ENCODE data around the gene DOCK9.

Gene DOCK9

DNA sequence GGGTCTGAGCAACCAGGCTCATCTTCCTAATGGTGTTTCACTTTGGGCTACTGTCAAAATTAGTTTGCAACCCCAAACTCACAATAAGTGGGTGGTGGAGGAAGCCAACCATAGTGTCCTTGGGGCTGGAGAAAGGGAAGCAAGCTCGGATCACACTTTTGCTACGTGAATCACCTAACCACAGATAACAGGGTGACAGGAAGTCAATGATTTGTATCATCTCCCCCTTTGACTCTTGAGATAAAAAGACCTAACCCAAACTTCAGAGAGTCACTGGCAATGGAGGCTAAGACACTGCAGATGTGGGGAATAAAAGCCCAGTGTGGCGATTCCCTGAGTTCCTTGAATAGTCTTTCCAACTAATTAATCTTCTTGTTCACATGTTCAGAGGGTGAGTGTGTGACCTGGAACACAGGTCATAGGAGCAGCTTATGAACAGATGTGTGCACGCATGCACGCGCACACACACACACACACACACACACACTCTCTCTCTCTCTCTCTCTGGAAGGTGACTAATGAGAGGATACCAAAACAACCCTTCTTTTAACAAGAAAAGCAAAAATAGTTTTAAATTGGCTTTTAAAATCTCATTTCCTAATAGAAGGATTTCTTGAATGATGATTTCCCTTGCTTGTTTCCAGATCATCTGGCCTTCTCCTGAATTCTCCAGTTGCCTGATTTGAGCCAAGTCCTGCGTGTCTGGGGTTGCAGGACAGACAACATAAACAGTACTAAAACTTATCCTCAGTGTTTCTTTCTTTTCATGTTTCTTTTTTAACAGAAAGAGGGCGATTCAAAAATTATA lies 21.2 kb upstream of the DOCK9 start:
- no peak for DNase-seq (ENCODE audit: low read depth in 2 of 2, low spot score in 1 of 2)

DNA sequence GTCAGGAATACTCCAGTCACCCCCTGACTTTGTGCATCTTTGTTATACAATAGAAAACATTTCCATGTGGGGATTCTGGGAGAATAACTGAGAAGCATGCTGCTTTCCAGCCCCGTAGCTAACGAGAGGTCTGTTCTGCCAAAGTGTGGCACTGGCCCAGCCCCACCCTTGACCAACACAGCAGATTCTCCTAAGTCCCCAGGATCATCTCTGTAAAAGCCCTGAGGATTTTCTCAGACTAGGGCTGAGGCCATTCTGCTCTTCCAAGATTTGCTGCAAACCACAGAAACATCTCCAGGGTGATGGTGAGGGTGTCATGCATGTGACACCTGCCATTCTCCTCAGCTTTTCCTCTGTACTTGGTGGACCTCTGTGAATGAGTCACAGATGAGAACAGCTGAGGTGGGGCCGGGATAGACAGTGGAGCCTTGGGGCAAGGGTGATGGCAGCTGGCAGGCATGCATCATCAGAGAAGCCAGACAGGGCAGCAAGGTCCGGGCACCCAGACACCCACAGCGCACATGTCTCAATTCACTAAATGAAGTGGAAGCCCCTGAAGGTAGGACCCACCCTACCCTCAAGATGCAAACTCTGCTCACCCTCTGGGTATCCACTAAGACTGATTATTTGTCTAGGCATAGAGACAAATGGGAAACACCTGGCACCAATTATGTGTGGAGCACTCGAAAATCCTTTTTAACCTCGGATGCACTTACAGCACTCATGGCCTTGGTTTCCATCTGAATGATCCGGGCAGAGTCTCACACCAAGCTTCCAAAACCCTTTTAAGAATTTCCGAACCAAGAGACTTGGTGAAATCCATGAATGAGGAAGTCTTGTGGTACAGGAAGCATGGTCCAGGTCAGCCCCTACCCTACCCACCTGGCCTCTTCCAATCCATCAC lies 20.1 kb upstream of the DOCK9 start:
- no peak for DNase-seq (ENCODE audit: low read depth in 2 of 2, low spot score in 1 of 2)

DNA sequence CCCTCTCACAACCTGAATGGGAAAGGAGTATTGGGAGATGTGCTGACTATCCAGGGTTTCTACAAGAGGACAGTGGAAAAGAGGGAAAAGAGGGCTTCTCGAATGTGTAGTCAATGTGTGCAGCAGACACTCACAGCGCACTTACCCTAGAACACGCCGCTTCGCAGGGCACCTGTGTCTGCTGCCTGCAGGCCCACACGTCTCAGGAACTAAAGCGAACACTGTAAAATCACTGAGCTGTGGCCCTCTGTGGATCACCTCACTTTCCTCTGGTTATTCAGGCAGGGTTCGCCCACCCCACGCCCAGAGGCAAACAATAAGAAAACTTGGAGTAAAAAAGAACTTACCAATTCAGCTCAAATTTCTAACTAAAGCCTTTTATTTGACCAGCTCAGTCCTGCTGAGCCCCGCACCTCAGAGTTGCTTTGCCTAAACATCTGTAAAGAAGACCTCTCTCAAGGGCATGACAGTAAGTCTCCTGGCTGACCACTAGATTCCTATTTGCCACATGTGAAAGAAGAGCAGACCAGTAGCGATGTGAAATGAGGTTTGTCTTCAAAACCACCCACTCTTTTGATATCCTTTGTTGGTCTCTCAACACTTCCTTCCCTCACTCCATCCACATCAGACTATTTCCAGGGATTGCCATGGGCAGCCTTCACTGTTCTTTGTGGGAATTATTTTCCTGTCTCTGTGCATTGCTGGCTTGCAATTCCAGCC lies 19.3 kb upstream of the DOCK9 start:
- no peak for DNase-seq (ENCODE audit: low read depth in 2 of 2, low spot score in 1 of 2)

DNA sequence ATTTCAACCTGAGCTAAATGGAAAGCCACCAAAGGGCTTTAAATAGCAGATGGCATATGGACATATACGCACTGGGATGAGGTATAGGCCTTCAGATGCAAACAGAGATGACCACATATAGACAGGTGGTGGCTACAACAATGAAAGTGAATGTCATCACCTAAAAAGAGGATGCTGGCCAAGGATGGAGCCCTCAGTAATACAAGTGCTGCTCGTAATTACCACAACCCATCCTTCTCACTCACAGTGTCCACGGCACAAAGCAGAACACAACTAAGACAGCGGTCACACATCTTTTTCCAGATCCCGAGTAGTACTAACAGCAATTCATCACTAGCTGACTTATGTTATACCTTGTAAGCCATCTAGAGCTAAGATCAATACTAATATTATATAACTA lies 18.2 kb upstream of the DOCK9 start:
- DNase-seq (ENCODE audit: low read depth in 2 of 2, low spot score in 1 of 2), result no peak

DNA sequence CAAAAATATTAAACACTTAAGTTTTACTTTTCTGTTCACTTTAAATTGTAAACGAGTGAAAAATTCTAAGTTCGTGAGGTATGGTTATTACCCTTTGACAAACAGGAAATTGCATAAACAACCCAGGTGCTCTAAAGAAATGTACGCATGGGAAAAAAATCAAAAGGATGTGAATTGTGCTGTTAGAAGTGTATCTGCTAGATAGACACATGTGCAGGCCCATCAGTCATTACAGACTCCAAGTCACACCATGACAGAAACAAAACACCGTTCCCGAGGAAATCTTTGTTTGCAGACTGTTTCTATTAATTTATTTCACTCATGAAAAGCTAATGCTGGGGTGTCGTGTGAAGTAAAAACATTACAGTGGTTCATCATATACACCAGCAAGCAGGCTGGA lies 17.0 kb upstream of the DOCK9 start:
- no peak for DNase-seq (ENCODE audit: low read depth in 2 of 2, low spot score in 1 of 2)

DNA sequence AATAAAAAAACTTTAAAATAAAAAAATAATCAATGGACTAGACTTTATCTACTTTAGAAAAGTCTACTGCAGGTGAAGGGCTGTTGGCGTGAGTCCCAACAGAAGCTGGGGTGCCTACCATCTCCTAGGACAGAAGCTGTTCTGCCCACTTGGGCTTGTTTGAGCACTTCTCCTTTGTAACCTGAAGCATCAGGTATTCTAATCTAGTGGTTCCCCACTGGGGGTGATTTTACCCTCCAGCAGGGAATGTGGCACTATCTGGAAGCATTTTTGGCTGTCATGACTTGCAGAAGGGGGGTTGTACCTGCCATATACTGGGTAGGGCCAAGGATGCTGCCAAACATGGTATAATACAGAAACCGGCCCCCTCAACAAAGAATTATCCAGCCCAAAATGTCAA lies 16.2 kb upstream of the DOCK9 start:
- DNase-seq (ENCODE audit: low read depth in 2 of 2, low spot score in 1 of 2), result no peak

DNA sequence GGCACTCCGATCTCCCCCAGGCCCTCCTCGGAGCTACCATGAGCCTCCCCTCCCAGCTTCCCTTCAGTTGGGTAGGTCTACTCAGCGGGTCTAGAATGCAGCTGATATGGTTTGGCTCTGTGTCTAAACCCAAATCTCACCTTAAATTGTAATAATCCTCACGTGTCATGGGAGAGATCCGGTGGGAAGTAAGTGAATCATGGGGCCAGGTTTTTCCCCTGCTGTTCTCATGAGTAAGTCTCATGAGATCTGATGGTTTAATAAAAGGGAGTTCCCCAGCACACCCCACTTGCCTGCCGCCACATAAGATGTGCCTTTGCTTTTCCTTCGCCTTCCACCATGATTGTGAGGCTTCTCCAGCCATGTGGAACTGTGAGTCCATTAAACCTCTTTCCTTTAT lies 14.5 kb upstream of the DOCK9 start:
- no peak for DNase-seq (ENCODE audit: low read depth in 2 of 2, low spot score in 1 of 2)

DNA sequence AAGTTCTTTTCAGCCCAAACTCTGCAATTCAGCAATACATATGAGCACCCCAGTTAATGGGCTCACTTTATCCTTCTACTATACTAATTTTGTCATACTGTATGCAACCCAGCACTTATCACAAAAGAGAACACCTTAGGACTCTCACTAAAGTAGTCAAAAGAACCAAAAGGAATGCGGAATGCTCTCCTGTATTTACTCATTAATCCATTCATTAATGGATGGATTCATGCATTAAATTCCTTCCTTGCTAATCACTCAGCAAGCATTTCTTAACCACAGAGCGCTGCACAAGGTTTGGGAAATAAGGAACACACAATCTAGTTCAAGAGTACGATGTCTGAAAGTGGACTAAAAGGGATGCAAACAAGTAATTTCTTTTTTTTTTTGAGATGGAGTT lies 12.8 kb upstream of the DOCK9 start:
- DNase-seq (ENCODE audit: low read depth in 2 of 2, low spot score in 1 of 2), result no peak

DNA sequence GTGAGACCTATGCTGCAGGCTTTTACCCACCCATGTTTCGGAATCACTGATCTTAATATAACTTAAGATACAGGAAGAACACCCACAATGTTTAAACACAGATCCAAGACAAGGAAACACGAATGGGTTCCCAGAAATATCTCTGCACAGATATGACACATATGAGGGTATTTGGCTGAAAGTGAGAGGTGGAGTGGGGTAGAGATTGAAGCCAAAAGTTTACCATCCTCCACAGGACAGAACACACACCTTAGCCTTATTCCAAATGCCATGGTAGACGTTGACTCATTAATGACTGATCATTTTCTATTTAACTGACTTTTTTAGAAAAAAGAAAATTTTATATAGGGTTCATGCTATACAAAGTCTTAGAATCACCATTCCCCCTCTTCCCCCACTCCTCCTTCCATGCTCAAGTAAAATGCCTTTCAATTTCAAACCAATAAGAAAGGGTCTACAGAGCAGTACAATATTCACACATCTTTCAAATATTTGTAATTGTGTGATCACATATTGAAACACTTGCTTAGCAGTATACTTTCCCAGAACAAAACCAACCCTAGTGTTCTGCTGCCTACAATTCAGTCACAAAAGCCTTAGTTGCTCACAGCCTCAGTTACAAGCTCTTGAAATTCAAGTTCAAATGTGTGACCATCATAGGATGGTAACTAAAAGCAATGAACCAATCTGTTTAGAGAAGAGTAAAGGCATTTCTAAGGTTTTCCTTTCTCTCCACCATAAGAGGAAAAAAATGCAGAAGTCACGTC lies 11.8 kb upstream of the DOCK9 start:
- no peak for DNase-seq (ENCODE audit: low read depth in 2 of 2, low spot score in 1 of 2)

DNA sequence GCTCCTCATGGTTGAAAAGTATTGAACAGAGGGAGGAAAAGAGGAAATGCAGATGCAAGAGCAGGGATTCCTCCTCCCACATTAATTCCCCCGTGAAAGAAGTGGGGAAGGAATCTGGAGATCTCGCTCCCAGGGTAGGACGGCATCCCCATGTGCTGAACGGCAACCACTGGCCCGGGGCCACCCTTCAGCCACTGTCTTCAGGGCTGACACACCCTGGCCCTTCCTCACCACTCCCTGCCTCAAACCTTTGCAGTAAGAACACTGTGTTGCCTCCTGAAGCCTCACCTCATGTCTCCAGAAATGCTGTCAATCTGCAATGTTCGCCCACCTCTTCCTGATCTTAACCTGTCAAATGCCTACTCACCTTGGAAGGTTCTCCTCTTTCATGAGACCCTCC lies 10.9 kb upstream of the DOCK9 start:
- no peak for DNase-seq (ENCODE audit: low read depth in 2 of 2, low spot score in 1 of 2)

DNA sequence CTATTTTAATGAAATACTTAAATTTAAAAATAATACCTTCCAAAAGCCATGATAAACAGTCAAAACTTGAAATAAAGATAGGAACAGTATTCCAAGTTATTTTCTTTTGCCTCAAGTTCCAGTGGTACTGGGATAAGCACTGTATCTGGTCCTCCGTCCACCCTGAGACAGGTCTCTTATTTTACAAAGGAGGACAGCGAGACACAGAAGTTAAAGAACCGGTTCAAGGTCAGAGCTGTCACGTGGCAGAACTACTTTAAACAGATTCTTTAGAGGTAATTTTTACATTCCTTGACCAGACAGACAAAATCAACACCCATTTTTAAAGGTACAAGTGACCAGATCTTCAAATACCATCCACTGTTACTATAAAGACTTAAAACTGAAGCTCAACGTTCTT lies 10.4 kb upstream of the DOCK9 start:
- DNase-seq (ENCODE audit: low read depth in 2 of 2, low spot score in 1 of 2), result no peak

DNA sequence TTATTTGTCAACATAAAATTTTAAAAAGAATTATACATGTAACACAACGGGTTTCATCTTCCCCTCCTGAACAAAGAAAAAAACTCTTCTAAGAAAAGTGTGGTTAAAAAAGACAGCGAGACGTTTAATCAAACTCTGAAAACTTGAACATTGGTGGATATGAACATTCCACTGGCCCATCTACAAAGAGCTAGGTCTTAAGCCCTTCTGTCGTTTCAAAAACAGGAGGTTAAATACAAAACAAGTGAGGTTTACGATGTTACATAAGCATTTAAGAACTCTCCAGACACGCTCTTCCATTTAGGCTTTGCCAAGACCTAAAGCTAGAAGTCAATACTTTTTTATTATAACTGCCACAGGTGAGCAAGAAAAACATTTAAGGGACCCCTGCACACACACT lies 9.4 kb upstream of the DOCK9 start:
- DNase-seq (ENCODE audit: low read depth in 2 of 2, low spot score in 1 of 2), result no peak

DNA sequence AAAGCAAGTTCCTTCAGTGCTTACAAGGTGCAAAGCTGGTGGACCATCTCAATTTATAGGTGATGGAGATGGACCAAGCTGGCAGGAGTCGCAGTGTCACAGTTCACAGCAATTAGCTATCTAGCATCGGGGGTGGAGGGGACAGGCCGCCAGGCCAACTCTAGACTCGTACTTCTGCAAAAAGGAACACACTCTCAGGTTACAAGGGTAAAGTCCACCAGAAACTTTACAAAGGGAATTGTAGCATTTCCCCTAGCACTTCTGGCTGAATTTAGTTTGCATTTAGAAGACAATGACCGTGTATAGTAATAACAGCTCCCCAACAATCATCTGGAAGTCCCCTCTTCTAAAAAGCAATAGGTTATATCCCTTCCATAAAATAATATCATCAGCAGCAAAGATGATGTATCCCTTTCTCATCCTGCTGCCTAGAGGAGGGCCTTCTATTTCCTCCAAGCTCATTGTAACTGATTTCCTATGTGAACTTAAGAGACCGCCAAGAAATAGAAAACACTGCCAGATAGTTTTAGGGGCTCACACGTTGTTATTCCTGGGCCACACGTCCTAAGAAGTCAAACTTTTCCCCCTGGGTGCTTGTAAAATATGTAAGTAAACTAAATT lies 8.5 kb upstream of the DOCK9 start:
- DNase-seq (ENCODE audit: low read depth in 2 of 2, low spot score in 1 of 2), result no peak

DNA sequence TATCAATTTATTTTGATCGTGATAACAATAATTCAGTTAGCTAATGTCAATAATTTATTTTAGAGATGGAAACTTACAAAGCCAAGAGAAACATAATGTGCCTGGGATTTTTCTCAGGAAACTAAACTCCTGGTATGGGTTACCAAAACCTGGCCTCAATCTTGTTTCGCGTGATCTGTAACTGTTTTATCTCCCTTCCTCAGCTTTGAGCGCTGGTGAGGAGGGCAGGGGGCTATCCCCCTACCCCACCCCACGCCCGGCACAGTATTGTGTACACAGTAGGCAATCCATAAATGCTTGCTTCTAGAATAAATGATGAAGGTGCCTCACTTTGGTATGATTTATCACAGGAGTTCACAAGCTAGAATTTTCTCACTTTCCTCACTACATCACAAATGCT lies 7.7 kb upstream of the DOCK9 start:
- DNase-seq (ENCODE audit: low read depth in 2 of 2, low spot score in 1 of 2), result no peak

DNA sequence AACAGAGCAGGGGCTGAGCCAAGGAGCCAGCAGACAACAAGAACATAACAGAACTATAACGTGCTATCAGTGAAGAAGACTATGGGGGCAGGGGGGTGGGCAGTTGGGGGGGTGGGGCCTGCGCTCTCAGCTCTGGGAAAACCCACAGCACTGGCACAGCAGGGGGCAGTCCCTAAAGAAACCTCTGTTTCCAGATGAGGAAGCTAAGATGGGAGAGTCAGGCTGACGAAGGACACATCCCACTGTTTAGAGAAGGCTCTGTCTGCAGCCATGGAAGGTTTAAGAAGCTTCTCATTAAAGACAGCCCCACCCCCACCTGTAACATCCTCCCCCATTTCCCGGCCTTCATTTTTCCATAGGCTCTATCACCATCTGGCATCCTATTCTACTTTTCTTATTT lies 7.1 kb upstream of the DOCK9 start:
- no peak for DNase-seq (ENCODE audit: low read depth in 2 of 2, low spot score in 1 of 2)

DNA sequence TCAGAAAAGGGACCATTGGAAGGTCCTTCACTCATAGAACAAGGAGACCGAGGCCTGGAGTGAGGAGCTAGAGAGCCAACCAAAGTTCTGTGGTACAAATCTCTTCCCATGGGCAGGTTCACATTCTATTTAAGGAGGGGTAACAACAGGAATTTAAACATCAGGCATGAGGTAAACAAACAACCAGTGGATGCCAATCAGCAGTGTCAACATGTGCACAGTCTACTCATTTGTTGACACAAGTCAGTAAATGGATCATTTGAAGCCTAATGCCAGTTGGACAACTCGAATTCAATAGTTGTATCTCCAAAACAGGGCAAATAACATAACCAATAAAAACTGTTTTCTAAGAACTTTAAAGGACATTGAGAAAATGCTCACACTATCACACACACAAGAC lies 6.3 kb upstream of the DOCK9 start:
- no peak for DNase-seq (ENCODE audit: low read depth in 2 of 2, low spot score in 1 of 2)

DNA sequence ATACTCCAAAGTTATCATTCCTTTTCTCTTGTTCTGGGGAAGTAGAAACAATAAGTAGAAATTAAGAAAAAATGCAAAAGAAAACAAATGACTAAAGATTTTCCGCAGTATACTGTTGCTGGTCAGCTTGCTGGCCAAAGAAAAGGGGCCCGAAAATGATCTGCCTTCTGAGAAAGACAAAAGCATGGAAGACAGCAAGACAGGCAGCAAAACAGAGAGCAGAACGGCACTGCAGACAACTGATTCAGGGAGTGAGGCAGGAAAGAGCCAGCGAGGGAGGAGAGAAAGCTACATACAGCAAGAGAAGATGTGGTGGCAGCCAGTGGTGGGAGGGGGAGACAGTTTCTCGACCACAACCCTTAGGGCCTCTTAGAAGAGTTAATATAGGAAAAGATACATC lies 5.3 kb upstream of the DOCK9 start:
- DNase-seq (ENCODE audit: low read depth in 2 of 2, low spot score in 1 of 2), result no peak

DNA sequence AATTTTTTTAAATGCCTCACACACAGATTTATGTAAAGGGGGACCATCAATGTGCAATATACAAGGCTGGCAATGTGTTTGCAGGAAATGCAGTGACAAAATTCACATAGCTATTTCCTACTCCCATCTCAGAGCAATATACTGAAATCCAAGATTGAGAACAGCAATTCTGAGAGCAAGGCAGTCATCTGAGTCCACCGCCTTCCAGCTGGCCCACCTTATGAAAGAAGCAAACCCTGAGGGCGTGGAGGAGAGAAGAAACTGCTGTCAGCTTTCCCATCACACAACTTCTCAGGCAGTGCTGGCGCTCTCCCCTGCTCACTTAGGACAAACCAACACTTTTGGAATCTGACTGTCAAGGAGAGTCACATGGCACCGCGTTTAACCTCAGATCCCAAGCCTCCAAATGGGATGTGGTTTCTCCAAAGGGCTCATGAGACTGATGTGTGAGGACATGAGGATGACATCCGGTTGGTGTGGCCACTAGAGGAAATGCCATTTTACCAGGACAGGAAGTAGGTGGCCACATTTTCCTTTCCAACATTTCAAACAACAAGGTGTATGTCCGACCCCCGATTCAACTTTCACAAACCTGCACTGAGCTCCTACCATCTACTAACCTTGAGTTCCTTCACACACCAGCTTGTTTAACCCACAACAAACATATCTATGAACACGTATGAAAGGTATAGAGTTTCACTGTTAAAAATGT lies 3.7 kb upstream of the DOCK9 start:
- DNase-seq (ENCODE audit: low read depth in 2 of 2, low spot score in 1 of 2), result no peak

DNA sequence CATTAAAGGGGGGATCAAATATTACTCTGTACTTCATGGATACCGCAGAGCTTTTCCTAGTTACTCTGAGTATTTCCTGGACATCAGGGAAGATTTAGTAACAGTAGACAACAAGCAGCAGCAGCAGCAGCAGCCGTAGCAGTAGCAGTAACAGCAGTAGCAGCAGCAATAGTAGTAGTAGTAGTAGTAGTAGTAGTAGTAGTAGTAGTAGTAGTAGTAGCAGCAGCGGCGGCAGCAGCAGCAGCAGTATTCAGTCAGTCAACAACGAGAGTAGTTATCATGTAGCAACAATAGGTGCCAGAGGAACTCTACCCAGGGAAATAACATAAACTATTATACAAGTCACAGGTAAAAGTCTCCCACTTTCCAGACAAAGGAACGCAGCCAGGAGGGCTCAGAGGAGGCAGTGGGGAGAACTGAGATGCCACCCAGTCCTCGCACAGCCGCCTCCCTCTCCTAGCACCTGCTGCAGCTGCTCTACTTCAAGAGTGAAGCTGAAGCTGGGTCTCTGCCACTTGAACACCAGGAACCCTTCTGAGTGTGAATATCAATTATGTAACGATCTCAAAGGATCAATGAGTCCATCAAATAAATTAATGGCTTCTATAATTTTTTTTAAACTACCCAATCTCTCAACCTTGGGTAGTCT lies 1.3 kb upstream of the DOCK9 start:
- no peak for DNase-seq (ENCODE audit: low read depth in 2 of 2, low spot score in 1 of 2)

DNA sequence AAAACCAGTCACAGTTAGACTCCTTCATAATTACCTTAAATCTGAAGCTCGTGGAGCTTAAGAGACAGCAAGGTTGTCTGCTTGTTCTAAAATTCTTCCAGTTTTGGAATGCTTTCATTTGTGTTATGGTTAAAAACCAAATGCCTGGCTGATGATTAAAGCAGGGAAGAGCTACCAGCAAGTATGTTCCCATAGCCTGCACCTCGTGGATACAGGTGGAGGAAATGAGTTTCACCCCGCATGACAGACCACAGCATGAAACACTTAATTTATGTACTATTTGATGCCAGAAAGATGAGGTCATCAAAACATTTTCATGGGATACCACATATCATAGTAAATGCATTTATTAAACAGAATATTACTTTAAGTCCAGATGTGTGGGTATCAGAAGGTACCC lies 416 bp upstream of the DOCK9 start:
- no peak for DNase-seq (ENCODE audit: low read depth in 2 of 2, low spot score in 1 of 2)
